HG03378 (cell line): ENCODE results near the gene IFNA5.
A peak's percentile ranks its signal among the peaks of the same experiment; 100 is the strongest.

Source experiments
- ATAC-seq: cut with Tn5 transposase; IDR thresholded peaks from one replicate; pipeline ENCODE4 v1.9.1; 2021; ENCODE audit warnings: mild to moderate bottlenecking, moderate library complexity; ENCODE audit not compliant: unreplicated experiment

The IFNA5 gene

DNA sequence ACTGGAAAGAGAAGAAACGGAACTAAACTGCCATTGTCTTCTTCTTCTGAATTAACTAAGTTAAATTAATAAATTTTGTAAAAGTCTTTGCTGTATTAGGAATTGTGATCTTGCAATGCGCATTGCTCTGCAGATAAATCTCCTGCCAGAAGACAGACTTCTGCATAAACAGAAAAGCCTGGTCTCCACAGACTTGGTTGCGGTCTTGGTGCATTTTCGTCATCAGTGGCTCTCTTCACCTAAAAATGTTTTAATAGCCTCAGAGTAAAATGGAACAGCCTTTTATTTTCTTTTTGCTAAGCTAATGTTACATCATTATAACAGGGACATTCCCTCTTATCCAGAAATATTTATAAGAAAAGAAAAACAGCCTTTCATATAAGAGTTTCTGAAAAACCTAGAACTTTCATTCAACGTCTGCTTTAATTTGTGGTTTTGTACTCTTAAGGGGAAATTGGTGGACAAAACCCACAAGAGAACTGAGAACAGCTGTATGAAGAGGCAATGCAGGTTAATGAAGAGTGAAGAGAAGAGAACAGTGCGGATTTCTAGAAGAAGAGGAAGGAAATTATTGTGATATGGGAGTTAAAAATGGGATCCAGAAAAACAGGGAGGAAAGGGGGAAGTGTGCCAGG, 10.1 kb downstream of the IFNA5 start:
- peak; percentile 66 for ATAC-seq

DNA sequence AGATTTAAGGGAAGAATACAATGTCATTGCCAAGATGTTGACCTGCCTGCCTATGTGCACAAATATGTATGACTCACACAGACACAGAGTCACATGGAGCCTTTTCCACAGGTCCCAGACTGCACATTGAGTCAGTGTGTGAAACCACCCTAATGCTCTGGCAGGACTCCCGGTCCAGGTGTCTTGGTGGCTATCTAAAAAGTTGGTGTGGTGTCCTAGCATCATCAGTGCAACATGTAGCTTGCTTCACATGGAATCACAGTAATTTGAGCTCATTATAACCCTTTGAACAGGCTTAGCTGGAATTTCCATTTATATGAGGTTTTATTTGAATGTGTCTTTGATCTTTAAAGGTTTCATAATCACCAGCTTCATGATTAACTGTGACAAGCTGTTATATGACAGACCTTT, 10.7 kb downstream of the IFNA5 start:
- peak; percentile 74 for ATAC-seq

DNA sequence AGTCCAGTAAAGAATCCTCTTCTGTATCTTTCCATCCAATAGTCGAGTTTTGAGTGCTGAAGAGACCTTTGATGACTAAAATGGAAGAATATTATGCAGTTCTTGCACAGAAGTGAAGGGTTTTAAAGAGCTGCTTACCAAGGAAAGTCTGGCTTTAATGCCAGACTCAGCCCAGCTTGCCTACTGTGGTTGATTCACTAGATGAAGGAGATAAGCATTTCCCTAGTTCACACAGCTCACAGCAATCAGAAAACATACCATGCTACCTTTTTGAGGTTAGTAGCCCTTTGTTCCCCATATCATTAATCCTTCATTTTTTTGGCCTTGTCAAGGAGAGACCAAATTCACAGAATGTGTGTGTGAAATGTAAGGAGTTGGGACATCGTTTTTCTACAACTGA, 15.3 kb downstream of the IFNA5 start:
- no peak for ATAC-seq

DNA sequence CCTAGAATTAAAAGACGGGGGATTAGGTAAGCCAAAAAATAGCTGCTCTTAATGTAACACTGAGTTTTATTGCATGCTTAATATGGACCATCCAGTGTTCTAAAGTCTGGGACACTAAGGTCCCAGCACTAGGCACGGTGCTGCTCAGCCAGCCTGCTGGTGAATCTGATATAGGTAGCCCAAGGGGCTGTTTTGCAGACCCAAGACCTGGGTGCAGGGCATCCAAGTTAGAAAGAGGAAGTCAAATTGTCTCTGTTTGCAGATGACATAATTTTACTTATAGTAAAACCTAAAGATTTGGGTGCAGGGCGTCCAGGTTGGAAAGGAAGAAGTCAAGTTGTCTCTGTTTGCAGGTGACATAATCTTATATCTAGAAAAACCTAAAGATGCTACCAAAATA, 17.8 kb downstream of the IFNA5 start:
- no peak for ATAC-seq

DNA sequence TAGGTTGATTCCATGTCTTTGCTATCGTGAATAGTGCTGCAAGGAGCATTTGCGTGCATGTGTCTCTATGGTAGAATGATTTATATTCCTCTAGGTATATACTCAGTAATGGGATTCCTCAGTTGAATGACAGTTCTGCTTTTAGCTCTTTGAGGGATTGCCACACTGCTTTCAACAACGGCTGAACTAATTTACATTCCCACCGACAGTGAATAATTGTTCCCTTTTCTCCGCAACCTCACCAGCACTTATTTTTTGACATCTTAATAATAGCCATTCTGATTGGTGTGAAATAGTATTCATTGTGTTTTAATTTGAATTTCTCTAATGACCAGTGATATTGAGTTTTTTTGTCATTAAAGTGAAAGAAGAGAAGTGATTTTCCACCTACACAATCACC, 18.5 kb downstream of the IFNA5 start:
- ATAC-seq = no peak

DNA sequence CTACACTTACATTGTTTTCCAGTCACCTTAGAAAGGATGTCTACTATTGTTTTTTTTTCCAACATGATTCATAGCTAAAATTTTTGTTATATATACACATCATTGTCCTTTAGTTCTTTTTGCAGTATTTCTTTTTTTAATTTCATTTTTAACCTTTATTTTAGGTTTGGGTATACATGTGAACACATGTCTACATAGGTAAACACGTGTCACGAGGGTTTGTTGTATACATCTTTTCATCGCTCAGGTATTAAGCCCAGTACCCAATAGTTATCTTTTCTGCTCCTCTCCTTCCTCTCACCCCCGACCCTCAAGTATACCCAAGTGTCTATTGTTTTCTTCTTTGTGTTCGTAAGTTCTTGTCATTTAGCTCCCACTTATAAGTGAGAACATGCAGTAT, 19.0 kb downstream of the IFNA5 start:
- no peak for ATAC-seq

DNA sequence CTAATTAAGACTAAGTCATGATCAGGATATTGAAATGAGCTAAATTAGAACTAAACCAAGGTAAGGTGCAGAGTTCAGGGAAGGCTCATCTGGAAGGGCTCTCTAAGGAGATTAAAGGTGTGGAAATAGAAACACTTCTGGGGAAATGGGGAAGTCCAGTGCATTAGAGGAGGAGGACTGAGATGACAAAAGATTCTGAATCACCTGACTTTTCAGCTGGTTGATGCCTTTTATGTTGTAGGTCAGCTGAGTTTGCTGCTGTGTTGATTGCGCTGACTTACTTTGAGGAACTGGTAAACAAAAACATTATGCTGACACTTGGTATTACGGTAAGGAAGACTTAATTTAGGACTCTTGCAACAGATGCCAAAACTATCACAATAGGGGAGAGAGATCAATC, 23.8 kb downstream of the IFNA5 start:
- ATAC-seq = no peak

DNA sequence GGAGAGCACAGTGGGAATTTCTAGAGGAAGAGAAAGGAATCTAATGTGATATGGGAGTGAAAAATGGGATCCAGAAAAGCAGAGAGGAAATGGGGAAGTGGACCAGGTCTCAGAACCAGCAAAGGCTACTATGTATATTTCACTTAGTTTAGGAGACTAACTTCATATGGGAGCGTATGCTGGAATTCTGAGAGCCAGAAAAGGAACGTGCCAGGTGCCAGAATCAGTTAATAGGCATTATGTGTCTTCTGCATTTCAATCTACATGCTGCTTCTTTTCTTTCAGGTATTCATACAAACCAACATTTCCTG, 36.8 kb downstream of the IFNA5 start:
- ATAC-seq = no peak

DNA sequence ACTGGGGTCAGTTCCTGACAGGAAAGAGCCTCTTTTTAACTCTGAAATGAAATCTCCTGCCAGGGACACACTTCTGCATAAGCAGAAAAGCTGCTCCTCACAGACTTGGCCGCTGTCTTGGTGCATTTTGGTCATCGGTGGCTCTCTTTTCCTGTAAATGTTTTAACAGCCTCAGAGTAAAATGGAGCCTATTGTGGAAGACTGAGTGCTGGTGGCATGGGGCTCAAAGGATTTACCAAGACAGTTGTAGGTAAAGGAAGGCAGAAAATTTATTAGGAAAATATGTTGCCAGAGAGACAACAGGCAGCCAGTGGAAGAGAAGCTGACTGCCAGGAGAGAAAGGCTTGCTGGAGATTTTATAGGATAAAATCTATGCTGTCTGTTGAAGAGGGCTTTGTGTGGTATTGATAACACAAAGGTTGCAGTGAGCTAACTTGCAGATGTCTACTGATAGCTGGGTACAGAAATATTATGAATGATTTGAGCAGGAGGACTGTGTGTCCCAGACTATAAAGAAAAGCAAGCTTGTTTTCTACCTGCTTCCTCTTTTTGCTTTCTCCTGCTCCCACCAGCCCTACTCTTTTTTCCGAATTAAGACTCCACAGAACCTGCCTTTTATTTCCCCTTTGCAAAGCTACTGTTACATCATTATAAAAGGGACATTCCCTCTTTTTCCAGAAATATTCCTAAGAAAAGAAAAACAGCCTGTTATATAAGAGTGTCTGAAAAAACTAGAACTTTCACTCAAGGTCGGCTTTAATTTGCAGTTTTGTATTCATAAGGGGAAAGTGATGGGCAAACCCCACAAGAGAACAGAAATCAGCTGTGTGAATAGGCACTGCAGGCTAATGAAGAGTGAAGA, 37.4 kb downstream of the IFNA5 start:
- peak; percentile 48 for ATAC-seq

DNA sequence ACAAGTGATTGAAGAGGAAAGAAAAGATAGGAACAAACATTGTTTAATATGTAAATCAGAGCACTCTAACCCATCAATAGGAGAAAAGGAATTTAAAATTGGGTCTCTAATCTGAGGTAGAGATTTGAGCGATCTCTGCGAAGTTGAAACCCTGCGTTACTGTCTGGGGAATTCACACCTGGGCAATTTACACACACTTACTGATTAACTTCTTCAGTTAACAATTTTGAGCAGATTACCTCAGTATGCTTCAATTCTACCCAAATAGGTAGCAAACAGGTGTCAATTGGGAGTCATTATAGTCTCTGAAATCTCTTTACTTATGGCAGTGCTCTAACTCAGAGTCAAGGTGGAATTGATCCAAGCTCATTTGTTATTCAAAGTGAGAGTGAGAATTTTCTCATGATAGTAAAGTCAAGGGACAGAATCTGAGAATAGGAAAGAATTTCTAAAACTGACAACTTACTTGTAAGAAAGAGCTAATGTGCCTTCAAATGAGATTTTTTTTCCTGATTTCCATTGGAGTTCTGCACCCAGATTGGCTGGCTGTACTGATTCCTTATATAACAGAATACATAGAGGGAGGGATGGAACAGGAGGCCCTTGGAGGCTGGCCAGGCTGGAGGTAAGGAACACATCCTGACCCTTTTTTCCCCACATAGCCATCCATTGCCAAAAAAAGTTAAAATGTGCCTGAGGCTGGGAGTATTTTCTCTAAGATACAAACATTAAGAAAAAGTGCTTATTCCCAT, 38.2 kb downstream of the IFNA5 start:
- no peak for ATAC-seq

DNA sequence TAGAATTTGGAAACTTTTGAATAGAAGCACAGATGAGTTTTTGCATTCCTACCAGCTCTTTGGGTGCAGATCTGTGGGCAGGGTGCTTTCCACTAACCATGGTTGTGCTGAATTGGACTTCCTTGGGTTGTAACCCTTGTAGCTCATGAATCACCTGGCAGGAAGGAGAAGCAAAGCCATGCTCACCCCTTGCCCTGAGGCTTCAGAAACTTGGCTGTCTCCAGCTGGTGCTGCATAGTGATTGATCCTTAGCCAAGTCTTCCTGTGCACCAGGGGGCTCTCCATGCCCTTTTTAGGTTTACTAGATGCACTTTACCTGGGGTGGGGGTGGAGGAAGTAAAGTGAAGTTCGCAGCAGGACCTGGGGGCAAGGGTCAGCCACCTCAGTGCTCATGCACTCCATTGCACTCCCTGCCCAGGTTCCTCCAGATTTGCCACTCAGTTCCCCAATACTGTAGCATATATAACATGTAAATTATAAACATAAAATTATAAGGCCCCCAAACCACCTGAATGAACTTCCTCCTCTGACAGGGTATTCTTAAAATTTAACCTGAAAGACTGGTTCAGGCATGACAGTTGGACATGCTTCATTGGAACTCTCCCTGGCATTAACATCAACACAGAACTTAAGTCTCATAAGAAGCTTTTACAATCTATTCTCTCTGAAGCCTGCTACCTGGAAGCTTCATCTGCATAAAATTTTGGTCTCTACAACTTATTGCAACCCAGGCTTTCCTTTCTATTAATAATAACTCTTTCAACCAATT, 39.5 kb downstream of the IFNA5 start:
- no peak for ATAC-seq

DNA sequence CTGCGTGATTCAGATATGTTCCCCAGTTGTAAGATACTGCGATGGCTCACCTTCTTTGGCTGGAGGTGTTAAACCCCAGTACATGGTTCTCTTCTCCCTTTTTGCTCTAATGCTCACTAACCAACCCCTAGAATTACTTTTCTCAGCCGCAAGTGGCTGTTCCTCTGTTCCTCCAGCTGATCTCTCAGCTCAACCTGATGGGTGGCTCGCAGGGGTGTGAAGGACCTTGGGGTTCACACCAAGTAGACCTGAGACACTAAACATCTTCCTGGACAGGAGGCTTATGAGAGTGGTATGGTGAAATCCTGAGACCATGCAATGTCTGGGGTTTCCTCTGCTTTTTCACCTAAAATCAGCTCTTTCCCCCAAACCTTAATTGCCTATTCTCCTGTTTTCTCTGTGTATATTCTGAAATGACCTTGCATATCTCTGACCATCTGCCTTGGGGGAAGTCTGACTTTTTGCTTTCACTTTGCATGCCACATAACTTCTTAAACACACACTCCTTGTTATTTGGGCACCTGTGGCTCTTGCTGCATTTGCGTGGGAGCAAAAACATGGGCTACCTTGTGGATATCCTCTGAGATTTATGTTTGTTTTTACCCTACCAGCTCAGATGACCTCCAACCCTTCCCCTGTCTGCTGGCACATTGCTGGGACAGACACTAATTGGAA, 49.4 kb downstream of the IFNA5 start:
- ATAC-seq = no peak
